Measurements from ENCODE around the gene COL18A1.

Gene COL18A1

GRCh38 chr21:45562965-45563364 lies 158.0 kb downstream of the COL18A1 start:
- no peak overlapping the region for H3K4me3 ChIP-seq (ENCODE audit: low read depth, low read length)
- TF ChIP-seq CTCF (IDR thresholded peaks at IDR 0.05; ENCODE audit: insufficient read depth, low read length, missing control alignments), result no peak
- ChIA-PET CTCF (interaction anchor here (1.8 kb wide), 1 partner anchor 34 kb away, joined by 7 read pairs; no protein-coding TSS in a partner anchor), POLR2A (no interaction called here)
- no peak for DNase-seq (ENCODE audit: low read depth, low spot score)

Data from AG04449 (cell line).